Smooth muscle cell (in vitro differentiated cells): ENCODE results near the gene ACAD9. TPM values are rescaled to one million over a fixed set of nuclear protein-coding genes. Genes with fewer than 3 reads are reported as not detected.

Source experiments
- DNase-seq: peaks from one replicate; lab custom pipeline; 2025; ENCODE audit not compliant: unreplicated experiment; lab: John Stamatoyannopoulos, UW
- H2AFZ ChIP-seq: fragments of 200-600 bp; sonication (generic); 2 replicates; pipeline ENCODE4 v1.6.0; 2016; ENCODE audit warnings: antibody characterized with exemption, low read depth, mild to moderate bottlenecking
- H3F3A ChIP-seq: fragments of 200-600 bp; sonication (generic); 2 replicates; pipeline ENCODE4 v1.6.0; 2017; ENCODE audit warnings: antibody characterized with exemption, low read depth
- H3K27ac ChIP-seq: fragments of 200-600 bp; sonication (generic); 2 replicates; pipeline ENCODE4 v1.5.1; 2016; ENCODE audit warnings: low read depth, mild to moderate bottlenecking
- H3K27me3 ChIP-seq: fragments of 200-600 bp; sonication (generic); 2 replicates; pipeline ENCODE4 v1.6.1; 2016; ENCODE audit warnings: low read depth, mild to moderate bottlenecking
- H3K36me3 ChIP-seq: fragments of 200-600 bp; sonication (generic); 2 replicates; pipeline ENCODE4 v1.5.1; 2016; ENCODE audit warnings: low read depth
- H3K4me1 ChIP-seq: fragments of 200-600 bp; sonication (generic); 2 replicates; pipeline ENCODE4 v1.5.1; 2016; ENCODE audit warnings: low read depth
- H3K4me2 ChIP-seq: fragments of 200-600 bp; sonication (generic); 2 replicates; pipeline ENCODE4 v1.6.0; 2016; ENCODE audit warnings: mild to moderate bottlenecking
- H3K4me3 ChIP-seq: fragments of 200-600 bp; sonication (generic); 2 replicates; pipeline ENCODE4 v1.5.1; 2016; ENCODE audit warnings: mild to moderate bottlenecking
- H3K79me2 ChIP-seq: fragments of 200-600 bp; sonication (generic); 2 replicates; pipeline ENCODE4 v1.6.0; 2016; ENCODE audit warnings: low read depth, mild to moderate bottlenecking
- H3K9ac ChIP-seq: fragments of 200-600 bp; sonication (generic); 2 replicates; pipeline ENCODE4 v1.6.0; 2016; ENCODE audit warnings: low read depth
- H3K9me3 ChIP-seq: fragments of 200-600 bp; sonication (generic); replicated peaks from 2 replicates; pipeline ENCODE4 v1.5.1; 2016; ENCODE audit warnings: low read depth
- H4K20me1 ChIP-seq: fragments of 200-600 bp; sonication (generic); 2 replicates; pipeline ENCODE4 v1.6.0; 2016; ENCODE audit warnings: low read depth
- WGBS: methylation state at CpG from one replicate; pipeline ENCODE4 v1.1.7; 2016; ENCODE audit warnings: low lambda C conversion rate; 5-methylcytosine and 5-hydroxymethylcytosine counted together
- polyA plus RNA-seq: library from polyadenylated mRNA; unstranded; fragments of >200 nt; fragmentation: Nextera tagmentation; extraction: Ambion mirVana; gene quantifications from 2 replicates; pipeline ENCODE4 v1.2.1, GENCODE V29; 2016
- total RNA-seq: library from RNA; depleted of rRNA; stranded (reverse); fragments of >200 nt; gene quantifications from 2 replicates; pipeline ENCODE4 v1.2.3, GENCODE V29; 2014
- TF ChIP-seq, protein P1 (sequence below): fragments of 200-600 bp; sonication (generic); IDR thresholded peaks from 2 replicates; pipeline ENCODE4 v1.5.1; 2017; ENCODE audit warnings: borderline replicate concordance, mild to moderate bottlenecking, antibody characterized with exemption; ENCODE audit not compliant: insufficient read depth, poor library complexity, severe bottlenecking

Gene ACAD9
- total and polyA plus RNA-seq, 2 experiments from 2014 or later: 24.4 to 24.5 TPM

DNA sequence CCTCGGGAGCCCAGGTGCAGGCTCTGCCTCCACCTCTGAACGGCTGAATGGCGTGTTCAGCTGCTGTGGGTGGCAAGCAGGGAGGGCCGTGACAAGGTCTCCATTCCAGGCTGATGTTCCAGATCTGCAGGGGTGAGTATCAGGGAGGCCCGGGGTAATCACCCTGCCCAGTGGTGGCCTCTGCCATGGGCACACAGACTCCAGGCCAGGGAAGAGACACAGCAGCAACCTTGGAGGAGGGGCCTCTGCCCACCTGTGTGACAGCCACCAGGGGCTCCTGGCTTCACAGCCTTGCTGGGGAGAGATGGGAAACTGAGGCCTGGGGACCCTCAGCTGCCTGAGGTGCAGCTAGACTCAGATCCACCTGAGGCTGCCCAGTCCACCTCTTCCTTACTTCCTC lies 25.6 kb upstream of the ACAD9 start:
- Histone ChIP-seq H3F3A (no peaks in the 10 kb centered on the region), H3K9me3 (peaks cover 5% of the 10 kb centered on the region), H3K79me2 (no peaks in the 10 kb centered on the region), H3K4me3 (no peak overlapping the region), H4K20me1 (no peaks in the 10 kb centered on the region), H3K36me3 (no peaks in the 10 kb centered on the region), H3K4me1 (no peaks in the 10 kb centered on the region), H3K4me2 (no peak overlapping the region), H2AFZ (no peak overlapping the region), H3K27me3 (no peaks in the 10 kb centered on the region), H3K9ac (no peak overlapping the region), H3K27ac (no peak overlapping the region)
- 90% methylated on average over 5 of the region's 5 CpGs for WGBS
- DNase-seq: no peak
- TF ChIP-seq, protein P1, sequence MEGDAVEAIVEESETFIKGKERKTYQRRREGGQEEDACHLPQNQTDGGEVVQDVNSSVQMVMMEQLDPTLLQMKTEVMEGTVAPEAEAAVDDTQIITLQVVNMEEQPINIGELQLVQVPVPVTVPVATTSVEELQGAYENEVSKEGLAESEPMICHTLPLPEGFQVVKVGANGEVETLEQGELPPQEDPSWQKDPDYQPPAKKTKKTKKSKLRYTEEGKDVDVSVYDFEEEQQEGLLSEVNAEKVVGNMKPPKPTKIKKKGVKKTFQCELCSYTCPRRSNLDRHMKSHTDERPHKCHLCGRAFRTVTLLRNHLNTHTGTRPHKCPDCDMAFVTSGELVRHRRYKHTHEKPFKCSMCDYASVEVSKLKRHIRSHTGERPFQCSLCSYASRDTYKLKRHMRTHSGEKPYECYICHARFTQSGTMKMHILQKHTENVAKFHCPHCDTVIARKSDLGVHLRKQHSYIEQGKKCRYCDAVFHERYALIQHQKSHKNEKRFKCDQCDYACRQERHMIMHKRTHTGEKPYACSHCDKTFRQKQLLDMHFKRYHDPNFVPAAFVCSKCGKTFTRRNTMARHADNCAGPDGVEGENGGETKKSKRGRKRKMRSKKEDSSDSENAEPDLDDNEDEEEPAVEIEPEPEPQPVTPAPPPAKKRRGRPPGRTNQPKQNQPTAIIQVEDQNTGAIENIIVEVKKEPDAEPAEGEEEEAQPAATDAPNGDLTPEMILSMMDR: no peak

DNA sequence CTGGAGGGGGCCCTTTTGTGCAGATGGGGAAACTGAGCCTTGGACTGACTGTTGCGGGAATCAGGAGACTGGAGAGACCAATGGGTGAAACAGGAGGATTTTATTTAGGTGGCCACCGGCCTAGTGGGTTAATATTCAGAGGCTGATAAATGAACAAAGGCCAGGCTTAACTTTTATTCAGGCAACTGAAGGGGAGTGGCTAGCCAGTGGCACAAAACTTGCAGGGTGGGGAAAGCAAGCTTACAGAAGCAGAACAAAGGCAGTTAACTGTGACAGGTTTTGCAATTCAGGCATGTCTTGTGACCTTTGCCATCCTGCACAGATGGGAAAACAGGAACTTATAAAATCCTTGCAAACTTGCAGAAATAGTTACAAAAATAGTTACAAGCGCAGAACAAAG lies 24.9 kb upstream of the ACAD9 start:
- no peak overlapping the region for H2AFZ ChIP-seq
- no peaks in the 10 kb centered on the region for H3K79me2 ChIP-seq
- no peaks in the 10 kb centered on the region for H3F3A ChIP-seq
- H3K4me3 ChIP-seq: no peak overlapping the region
- H3K9me3 ChIP-seq: peaks cover 5% of the 10 kb centered on the region
- DNase-seq: no peak
- H3K9ac ChIP-seq: no peak overlapping the region
- 96% methylated on average over 3 of the region's 3 CpGs for WGBS
- no peaks in the 10 kb centered on the region for H3K4me1 ChIP-seq
- no peak overlapping the region for H3K4me2 ChIP-seq
- H4K20me1 ChIP-seq: no peaks in the 10 kb centered on the region
- no peak overlapping the region for H3K27ac ChIP-seq
- TF ChIP-seq, protein P1: no peak
- no peaks in the 10 kb centered on the region for H3K36me3 ChIP-seq
- H3K27me3 ChIP-seq: no peaks in the 10 kb centered on the region

DNA sequence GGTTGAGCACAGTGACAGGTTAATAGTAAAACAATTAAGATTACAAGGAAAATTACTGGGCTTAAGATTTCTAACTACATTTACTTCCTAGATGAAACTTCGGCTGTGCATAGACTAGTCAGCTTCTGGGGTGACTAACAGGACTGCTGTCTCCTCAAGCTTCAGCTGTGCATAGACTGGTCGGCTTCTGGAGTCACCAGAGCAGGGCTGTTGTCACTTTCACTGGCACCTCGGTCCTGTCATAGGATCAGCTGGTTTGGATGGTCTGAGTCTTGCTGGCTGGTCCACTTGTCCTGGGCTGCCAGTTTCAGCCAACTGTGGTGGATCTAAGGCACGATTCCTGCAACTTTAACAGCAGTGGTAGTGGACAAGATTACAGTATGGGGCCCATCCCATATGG lies 23.9 kb upstream of the ACAD9 start:
- Histone ChIP-seq H2AFZ (no peak overlapping the region), H3K36me3 (no peaks in the 10 kb centered on the region), H4K20me1 (no peaks in the 10 kb centered on the region), H3K4me3 (no peak overlapping the region), H3K27me3 (no peaks in the 10 kb centered on the region), H3K9ac (no peak overlapping the region), H3K27ac (no peak overlapping the region), H3K79me2 (no peaks in the 10 kb centered on the region), H3F3A (no peaks in the 10 kb centered on the region), H3K4me1 (no peaks in the 10 kb centered on the region), H3K9me3 (peaks cover 10% of the 10 kb centered on the region), H3K4me2 (no peak overlapping the region)
- DNase-seq: no peak
- 60% methylated on average over 4 of the region's 4 CpGs for WGBS
- TF ChIP-seq, protein P1: no peak

DNA sequence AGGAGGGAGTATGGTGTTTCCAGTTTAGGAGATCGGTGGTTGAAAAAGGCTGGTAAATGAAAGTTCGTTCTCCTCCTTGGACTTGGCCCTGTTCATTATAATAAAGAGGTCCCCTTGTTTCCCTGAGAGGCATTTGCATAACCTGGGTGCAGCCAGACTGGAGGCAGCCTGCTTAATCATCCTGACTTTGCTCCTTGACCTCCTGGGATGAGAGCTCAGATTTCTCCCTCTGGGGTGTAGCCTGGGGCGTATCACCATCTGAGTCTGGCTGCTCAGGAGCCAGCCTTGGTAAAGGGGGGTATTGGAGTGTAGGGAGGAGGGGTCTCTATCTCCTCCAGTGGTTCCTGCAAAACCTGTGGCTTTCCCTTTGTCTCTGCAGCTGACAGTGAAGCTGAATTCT lies 21.3 kb upstream of the ACAD9 start:
- 92% methylated on average over 3 of the region's 3 CpGs for WGBS
- Histone ChIP-seq H3K27ac (no peak overlapping the region), H3K9me3 (peaks cover 10% of the 10 kb centered on the region), H3K4me1 (no peaks in the 10 kb centered on the region), H2AFZ (no peak overlapping the region), H4K20me1 (no peaks in the 10 kb centered on the region), H3K4me2 (no peak overlapping the region), H3K36me3 (no peaks in the 10 kb centered on the region), H3K79me2 (no peaks in the 10 kb centered on the region), H3F3A (no peaks in the 10 kb centered on the region), H3K4me3 (no peak overlapping the region), H3K9ac (no peak overlapping the region), H3K27me3 (no peaks in the 10 kb centered on the region)
- DNase-seq: no peak
- TF ChIP-seq, protein P1: no peak
